Measurements from ENCODE around the gene CCNY.

Gene CCNY

DNA sequence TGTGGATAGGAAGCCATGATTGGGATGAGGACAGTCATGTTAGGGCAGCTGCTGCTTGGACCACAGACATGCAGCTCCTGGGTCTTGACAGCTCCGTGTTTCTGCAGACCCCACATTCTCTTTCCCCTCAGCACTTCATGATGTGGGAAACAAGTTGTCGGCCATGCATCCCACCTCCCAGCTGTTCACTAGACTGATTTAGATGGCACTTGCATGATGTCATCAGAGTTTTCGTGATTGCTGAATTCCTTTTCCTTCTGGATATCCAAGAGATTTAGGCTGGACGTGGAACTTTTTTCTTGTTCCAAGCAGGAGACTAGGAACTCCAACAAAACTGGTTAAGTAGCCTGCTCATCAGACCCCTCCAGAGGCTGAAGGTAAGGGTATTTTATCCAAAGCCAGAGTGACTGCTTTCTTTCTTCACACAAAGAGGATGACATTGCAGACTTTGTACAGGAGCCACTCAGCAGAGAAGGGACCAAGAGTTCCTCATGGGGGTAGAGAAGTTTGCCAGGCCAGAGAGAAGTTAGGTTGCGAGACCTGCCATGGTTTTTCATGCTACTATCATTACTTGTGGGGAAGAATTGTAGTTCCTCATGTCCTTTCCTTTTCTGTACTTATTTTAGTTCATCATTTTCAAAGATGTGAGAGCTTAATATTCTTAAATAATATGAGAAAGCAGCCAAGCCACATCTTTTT lies 151.2 kb downstream of the CCNY start:
- H3K27me3 ChIP-seq (ENCODE audit: insufficient read depth, low read length): no peaks in the 10 kb centered on the region
- 0 out of 2 replicates have a peak, but pooled peaks cover 5% of the 10 kb centered on the region for H3K36me3 ChIP-seq (ENCODE audit: insufficient read depth, low read length)
- peaks cover 7% of the 10 kb centered on the region for H3K79me2 ChIP-seq (ENCODE audit: control insufficient read depth, insufficient read depth, low read length, unreplicated experiment)
- no peaks in the 10 kb centered on the region for H3K4me1 ChIP-seq (ENCODE audit: control insufficient read depth, insufficient read depth, low read length, unreplicated experiment)
- no peak overlapping the region for H3K27ac ChIP-seq (ENCODE audit: low read depth, low read length)
- no peak overlapping the region for H2AFZ ChIP-seq (ENCODE audit: low read length, unreplicated experiment)
- H3K4me3 ChIP-seq (ENCODE audit: low read depth, low read length): no peak overlapping the region

DNA sequence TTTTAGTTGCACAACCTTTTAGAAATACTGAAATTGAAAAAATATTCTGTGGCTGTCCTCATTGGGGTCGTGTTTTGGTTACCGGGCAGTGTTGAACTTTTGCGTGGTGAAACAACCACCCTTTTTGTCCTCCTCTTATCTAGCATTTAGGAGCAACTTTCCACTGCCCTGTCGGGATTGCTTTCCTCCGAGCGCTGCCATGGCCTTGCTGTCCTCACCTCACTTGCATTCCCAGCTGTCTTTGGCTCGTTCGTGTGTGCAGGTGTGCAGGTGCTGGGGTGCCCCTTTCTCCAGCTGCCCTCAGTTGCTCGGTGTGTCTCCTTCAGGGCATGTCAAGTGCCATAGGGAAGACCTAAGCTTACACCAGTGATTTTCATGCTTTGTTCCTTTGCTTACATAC lies 151.9 kb downstream of the CCNY start:
- H3K36me3 ChIP-seq (ENCODE audit: insufficient read depth, low read length): 0 out of 2 replicates have a peak, but pooled peaks cover 5% of the 10 kb centered on the region
- H3K79me2 ChIP-seq (ENCODE audit: control insufficient read depth, insufficient read depth, low read length, unreplicated experiment): peaks cover 3% of the 10 kb centered on the region
- no peak overlapping the region for H3K27ac ChIP-seq (ENCODE audit: low read depth, low read length)

DNA sequence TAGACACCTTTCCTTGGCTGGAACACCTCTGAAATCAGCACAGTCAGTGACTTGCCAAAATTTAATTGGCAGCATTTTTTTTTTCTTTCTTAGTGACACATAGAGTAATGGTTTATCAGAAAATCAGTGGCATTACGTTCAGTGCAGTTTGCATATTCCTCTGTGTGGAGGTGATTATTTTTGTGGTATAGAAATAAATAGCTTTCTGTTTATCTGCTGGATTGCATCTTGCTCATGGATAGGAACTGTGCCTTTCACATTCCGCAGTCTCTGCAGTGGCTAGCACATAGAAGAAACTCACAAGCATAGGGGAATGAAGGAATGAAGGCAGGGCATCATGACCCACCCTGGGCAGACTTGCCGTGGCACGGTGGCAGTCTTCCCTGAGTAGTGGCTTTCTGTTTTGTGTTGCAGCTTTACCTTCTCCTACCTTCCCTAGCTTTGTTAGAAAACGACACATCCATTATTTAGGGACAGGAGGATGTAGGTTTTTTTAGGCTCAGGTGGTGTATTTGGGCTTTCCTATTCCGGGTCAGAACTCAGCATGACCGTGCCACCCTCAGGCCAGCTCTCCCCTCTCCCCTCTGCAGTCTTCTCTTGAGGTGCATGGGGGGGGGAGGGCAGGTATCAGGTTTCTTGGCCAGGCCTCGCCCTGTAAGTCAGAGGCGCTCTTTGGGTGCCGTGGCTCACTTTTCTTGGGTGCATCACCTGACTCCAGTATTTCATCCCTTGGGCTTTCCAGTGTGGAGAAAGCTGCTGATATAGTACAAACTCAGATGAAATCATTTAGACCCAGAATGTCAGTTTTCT lies 156.3 kb downstream of the CCNY start:
- no peak overlapping the region for H2AFZ ChIP-seq (ENCODE audit: low read length, unreplicated experiment)
- H3K4me1 ChIP-seq (ENCODE audit: control insufficient read depth, insufficient read depth, low read length, unreplicated experiment): peaks cover 11% of the 10 kb centered on the region
- H3K27me3 ChIP-seq (ENCODE audit: insufficient read depth, low read length): no peaks in the 10 kb centered on the region
- no peak overlapping the region for H3K4me3 ChIP-seq (ENCODE audit: low read depth, low read length)
- no peak overlapping the region for H3K27ac ChIP-seq (ENCODE audit: low read depth, low read length)
- H3K36me3 ChIP-seq (ENCODE audit: insufficient read depth, low read length): no peaks in the 10 kb centered on the region
- H3K79me2 ChIP-seq (ENCODE audit: control insufficient read depth, insufficient read depth, low read length, unreplicated experiment): peaks cover 34% of the 10 kb centered on the region

More for the DNA sequence above, 151.9 kb downstream of the CCNY start:
- Histone ChIP-seq H3K27me3 (ENCODE audit: insufficient read depth, low read length) (no peaks in the 10 kb centered on the region), H3K4me3 (ENCODE audit: low read depth, low read length) (no peak overlapping the region), H2AFZ (ENCODE audit: low read length, unreplicated experiment) (no peak overlapping the region), H3K4me1 (ENCODE audit: control insufficient read depth, insufficient read depth, low read length, unreplicated experiment) (no peaks in the 10 kb centered on the region)

DNA sequence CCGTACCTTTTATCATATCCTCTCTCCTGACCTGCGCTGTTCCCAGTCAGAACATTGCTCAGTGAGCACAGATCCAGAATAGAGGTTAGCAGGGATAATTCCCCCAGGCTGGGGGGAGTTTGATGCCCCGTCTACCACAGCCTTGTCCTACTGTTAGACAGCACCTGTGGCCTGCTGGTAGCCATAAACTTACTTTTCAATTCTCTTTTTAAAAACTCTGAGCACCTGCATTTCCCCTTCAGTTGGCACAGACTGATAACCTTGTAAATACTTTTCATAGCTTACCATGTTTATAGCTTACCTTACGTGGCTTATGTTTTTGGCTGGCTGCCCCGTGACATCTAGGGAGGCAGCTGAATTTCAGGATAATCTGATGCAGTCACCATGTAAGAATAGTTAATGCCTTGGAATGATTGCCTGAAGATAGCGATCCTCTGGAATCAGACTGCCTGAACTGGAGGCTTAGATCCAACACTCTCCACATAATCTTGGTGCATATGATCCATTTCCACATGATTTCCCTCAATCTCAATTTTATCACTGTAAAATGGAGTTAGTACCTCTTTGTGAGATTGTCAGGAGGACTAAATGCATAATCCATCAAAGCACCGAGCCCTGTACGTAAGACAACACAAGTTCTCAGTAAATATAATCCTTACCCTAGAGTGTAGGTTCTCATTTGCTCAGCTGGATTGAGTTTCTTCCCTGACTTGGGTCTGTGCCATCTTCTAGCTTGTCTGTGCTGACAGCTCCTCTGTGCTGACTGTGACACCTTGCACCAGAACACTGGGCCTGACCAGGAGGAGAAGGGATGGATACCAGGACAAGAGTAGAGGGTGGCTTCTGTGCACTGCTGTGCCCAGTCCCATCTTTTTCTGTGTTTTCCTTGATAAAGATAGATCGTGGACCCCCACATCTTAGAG lies 157.1 kb downstream of the CCNY start:
- H2AFZ ChIP-seq (ENCODE audit: low read length, unreplicated experiment): no peak overlapping the region
- no peak overlapping the region for H3K4me3 ChIP-seq (ENCODE audit: low read depth, low read length)
- H3K79me2 ChIP-seq (ENCODE audit: control insufficient read depth, insufficient read depth, low read length, unreplicated experiment): peaks cover 41% of the 10 kb centered on the region
- no peak overlapping the region for H3K27ac ChIP-seq (ENCODE audit: low read depth, low read length)
- no peaks in the 10 kb centered on the region for H3K27me3 ChIP-seq (ENCODE audit: insufficient read depth, low read length)
- H3K36me3 ChIP-seq (ENCODE audit: insufficient read depth, low read length): no peaks in the 10 kb centered on the region
- H3K4me1 ChIP-seq (ENCODE audit: control insufficient read depth, insufficient read depth, low read length, unreplicated experiment): peaks cover 11% of the 10 kb centered on the region

DNA sequence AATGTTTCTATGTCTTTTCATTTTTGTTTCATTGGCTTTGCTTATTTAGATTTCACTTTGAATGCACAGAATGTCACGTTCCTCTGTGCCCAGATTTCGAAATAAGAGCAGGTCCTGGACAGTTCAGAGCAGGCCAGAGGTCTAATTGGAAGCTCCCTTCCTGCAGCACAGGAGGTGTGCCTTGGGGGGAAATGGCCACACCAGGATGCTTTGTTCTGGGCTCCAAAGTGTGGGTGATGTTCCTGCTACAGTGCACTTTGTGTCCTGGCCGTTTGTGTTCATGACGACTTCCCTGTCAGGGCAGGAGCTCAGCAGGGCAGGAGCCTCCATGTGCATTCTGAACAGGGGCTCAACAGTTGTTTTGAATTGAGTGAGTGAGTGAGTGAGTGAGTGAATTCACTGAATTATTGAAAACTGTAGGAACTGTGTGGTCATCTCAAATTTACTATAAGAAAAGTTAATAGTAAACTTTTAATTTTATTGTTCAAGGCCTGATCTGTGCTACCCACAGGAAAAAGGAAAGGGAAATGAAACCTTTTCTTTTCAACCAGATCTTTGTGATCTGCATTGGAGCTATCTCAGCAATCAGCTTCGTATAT lies 159.3 kb downstream of the CCNY start:
- peaks cover 51% of the 10 kb centered on the region for H3K79me2 ChIP-seq (ENCODE audit: control insufficient read depth, insufficient read depth, low read length, unreplicated experiment)
- no peaks in the 10 kb centered on the region for H3K27me3 ChIP-seq (ENCODE audit: insufficient read depth, low read length)
- peaks cover 11% of the 10 kb centered on the region for H3K4me1 ChIP-seq (ENCODE audit: control insufficient read depth, insufficient read depth, low read length, unreplicated experiment)
- no peak overlapping the region for H2AFZ ChIP-seq (ENCODE audit: low read length, unreplicated experiment)
- H3K27ac ChIP-seq (ENCODE audit: low read depth, low read length): no peak overlapping the region
- no peak overlapping the region for H3K4me3 ChIP-seq (ENCODE audit: low read depth, low read length)
- no peaks in the 10 kb centered on the region for H3K36me3 ChIP-seq (ENCODE audit: insufficient read depth, low read length)

DNA sequence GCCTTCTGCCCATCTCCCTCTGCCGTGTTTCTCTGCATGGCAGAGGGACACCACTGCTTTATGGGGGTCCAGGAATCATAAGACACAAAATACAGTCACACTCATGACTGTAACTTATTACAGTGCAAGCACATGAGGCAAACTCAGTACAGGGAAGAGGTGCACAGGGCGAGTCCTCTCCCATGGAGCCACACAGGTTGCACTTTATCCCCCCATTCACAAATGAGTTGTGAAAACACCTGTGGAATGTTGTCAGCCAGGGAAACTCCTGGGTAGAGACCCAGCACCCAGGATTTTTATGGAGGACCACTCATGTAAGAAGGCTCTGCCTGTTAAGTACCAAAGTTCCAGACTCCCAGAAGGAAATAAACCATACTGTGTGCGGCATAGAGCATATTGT lies 161.6 kb downstream of the CCNY start:
- Histone ChIP-seq H3K4me1 (ENCODE audit: control insufficient read depth, insufficient read depth, low read length, unreplicated experiment) (peaks cover 11% of the 10 kb centered on the region), H3K79me2 (ENCODE audit: control insufficient read depth, insufficient read depth, low read length, unreplicated experiment) (peaks cover 49% of the 10 kb centered on the region), H3K27ac (ENCODE audit: low read depth, low read length) (no peak overlapping the region), H3K36me3 (ENCODE audit: insufficient read depth, low read length) (no peaks in the 10 kb centered on the region), H2AFZ (ENCODE audit: low read length, unreplicated experiment) (no peak overlapping the region), H3K27me3 (ENCODE audit: insufficient read depth, low read length) (no peaks in the 10 kb centered on the region), H3K4me3 (ENCODE audit: low read depth, low read length) (no peak overlapping the region)

DNA sequence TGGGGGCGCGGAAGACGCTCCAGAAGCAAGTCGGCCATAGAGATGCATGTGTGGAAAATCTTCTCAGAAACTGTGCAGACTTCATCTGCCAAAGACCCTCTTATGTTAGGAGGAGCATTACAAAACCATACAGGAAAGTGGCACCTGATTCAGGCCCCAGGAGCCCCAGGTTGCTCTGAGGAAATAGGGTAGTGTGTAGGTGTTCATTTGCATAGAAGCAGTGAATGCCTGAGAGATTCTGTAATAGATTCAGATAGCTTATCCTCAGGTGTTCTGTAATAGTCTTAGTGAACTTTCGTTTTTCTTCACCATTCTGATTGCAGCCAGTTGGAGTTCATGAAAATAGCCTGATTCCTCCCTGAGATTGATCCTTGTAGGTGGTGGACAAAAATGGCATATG lies 162.4 kb downstream of the CCNY start:
- H3K4me3 ChIP-seq (ENCODE audit: low read depth, low read length): no peak overlapping the region
- H2AFZ ChIP-seq (ENCODE audit: low read length, unreplicated experiment): no peak overlapping the region
- H3K4me1 ChIP-seq (ENCODE audit: control insufficient read depth, insufficient read depth, low read length, unreplicated experiment): peaks cover 11% of the 10 kb centered on the region
- no peaks in the 10 kb centered on the region for H3K36me3 ChIP-seq (ENCODE audit: insufficient read depth, low read length)
- peaks cover 51% of the 10 kb centered on the region for H3K79me2 ChIP-seq (ENCODE audit: control insufficient read depth, insufficient read depth, low read length, unreplicated experiment)
- no peak overlapping the region for H3K27ac ChIP-seq (ENCODE audit: low read depth, low read length)
- H3K27me3 ChIP-seq (ENCODE audit: insufficient read depth, low read length): no peaks in the 10 kb centered on the region

DNA sequence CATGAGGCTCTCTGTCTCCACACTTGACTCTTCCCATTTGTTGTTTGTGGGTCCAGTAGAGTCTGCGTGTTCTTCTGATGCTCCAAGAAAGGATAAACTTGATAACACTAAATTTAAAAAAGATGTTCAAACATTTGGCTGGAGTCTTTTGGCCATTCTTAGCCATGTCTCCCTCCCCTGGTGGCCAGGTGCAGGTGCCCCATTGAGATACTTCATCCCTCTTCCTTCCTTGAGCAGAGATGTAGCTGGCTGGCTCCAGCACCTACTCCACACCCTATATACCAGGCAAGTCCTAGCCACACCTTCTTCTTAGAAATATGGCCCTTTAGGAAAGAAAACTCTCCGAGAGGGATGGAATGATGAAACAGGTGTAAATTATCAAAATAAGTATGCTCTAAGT lies 165.6 kb downstream of the CCNY start:
- peaks cover 27% of the 10 kb centered on the region for H3K79me2 ChIP-seq (ENCODE audit: control insufficient read depth, insufficient read depth, low read length, unreplicated experiment)

DNA sequence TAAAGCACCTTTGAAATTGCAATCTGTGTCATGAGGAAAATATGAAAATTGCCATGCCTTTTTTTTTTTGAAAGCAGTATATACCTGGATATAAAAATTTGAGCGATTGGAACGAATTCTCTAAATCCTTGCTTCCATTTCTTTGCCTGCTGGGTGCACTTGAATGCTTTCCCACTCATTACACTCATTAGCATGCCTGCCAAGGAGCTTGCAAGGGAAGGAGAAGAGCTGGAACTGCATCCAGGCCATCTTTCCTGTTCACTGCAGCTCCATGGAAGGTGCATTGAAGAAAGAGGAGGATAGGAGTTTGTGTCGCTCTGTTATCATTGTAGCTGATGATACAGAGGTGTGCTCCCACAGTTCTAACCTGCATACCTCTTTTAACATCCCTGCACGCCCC lies 166.4 kb downstream of the CCNY start:
- peaks cover 22% of the 10 kb centered on the region for H3K79me2 ChIP-seq (ENCODE audit: control insufficient read depth, insufficient read depth, low read length, unreplicated experiment)
- no peaks in the 10 kb centered on the region for H3K27me3 ChIP-seq (ENCODE audit: insufficient read depth, low read length)
- H3K27ac ChIP-seq (ENCODE audit: low read depth, low read length): no peak overlapping the region
- no peak overlapping the region for H3K4me3 ChIP-seq (ENCODE audit: low read depth, low read length)
- no peaks in the 10 kb centered on the region for H3K4me1 ChIP-seq (ENCODE audit: control insufficient read depth, insufficient read depth, low read length, unreplicated experiment)
- no peak overlapping the region for H2AFZ ChIP-seq (ENCODE audit: low read length, unreplicated experiment)
- no peaks in the 10 kb centered on the region for H3K36me3 ChIP-seq (ENCODE audit: insufficient read depth, low read length)

More for the DNA sequence above, 165.6 kb downstream of the CCNY start:
- Histone ChIP-seq H3K4me1 (ENCODE audit: control insufficient read depth, insufficient read depth, low read length, unreplicated experiment) (no peaks in the 10 kb centered on the region), H3K36me3 (ENCODE audit: insufficient read depth, low read length) (no peaks in the 10 kb centered on the region), H3K27ac (ENCODE audit: low read depth, low read length) (no peak overlapping the region), H3K4me3 (ENCODE audit: low read depth, low read length) (no peak overlapping the region), H3K27me3 (ENCODE audit: insufficient read depth, low read length) (no peaks in the 10 kb centered on the region), H2AFZ (ENCODE audit: low read length, unreplicated experiment) (no peak overlapping the region)

DNA sequence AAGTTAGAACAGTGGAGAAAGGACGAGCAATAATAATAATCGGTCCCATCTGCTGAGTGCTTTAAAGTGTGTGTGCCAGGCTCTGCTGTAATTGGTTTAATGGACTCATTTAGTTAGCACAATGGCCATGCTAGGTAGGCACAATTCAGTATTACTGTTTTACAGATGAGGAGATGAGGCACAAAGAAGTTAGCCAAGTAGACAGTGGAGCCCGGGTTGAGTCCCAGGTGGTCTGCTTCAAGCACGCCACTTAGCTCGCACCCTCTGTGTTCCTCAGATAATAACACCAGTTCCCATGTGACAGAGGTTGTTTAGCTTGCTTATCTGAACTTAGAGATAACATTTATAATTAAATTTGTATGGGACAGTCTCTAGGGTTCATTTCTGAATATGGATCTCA lies 167.3 kb downstream of the CCNY start:
- H3K27ac ChIP-seq (ENCODE audit: low read depth, low read length): no peak overlapping the region
- no peaks in the 10 kb centered on the region for H3K4me1 ChIP-seq (ENCODE audit: control insufficient read depth, insufficient read depth, low read length, unreplicated experiment)
- no peaks in the 10 kb centered on the region for H3K27me3 ChIP-seq (ENCODE audit: insufficient read depth, low read length)
- H3K4me3 ChIP-seq (ENCODE audit: low read depth, low read length): no peak overlapping the region
- peaks cover 14% of the 10 kb centered on the region for H3K79me2 ChIP-seq (ENCODE audit: control insufficient read depth, insufficient read depth, low read length, unreplicated experiment)
- H3K36me3 ChIP-seq (ENCODE audit: insufficient read depth, low read length): no peaks in the 10 kb centered on the region
- no peak overlapping the region for H2AFZ ChIP-seq (ENCODE audit: low read length, unreplicated experiment)

All from ACC112 (cell line).